Measurements from ENCODE around the gene MYLK.

MYLK gene

DNA sequence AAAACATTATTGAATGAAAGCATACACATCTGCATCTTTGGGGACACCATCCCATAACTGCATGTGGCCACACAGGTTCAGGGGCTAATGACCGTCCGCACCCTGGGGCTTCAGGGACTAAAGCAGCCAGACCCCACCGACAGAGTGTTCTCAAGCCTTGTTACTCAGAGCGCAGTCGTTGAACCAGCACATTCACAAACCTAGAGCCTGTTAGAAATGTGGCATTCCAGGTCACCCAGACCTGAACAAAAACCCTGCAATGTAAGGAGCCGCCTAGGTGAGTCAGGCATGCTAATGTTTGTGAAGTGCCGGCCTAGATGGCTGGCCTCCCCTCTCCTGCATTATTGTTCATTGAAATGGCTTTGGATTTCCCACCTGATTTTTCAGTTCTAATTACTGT lies 247.0 kb downstream of the MYLK start:
- no peaks in the 10 kb centered on the region for H3K9me2 ChIP-seq (ENCODE audit: low read depth, low read length)
- no peaks in the 10 kb centered on the region for H3K36me3 ChIP-seq (ENCODE audit: insufficient read depth, low read length)
- H3K27me3 ChIP-seq (ENCODE audit: insufficient read depth, low read length) = no peaks in the 10 kb centered on the region
- no peaks in the 10 kb centered on the region for H3K79me2 ChIP-seq (ENCODE audit: insufficient read depth, low read length)
- no peak overlapping the region for H3K4me2 ChIP-seq (ENCODE audit: low read length)
- TF ChIP-seq EZH2 (IDR thresholded peaks at IDR 0.05; ENCODE audit: borderline replicate concordance, low read length) = no peak
- TF ChIP-seq, protein P1, sequence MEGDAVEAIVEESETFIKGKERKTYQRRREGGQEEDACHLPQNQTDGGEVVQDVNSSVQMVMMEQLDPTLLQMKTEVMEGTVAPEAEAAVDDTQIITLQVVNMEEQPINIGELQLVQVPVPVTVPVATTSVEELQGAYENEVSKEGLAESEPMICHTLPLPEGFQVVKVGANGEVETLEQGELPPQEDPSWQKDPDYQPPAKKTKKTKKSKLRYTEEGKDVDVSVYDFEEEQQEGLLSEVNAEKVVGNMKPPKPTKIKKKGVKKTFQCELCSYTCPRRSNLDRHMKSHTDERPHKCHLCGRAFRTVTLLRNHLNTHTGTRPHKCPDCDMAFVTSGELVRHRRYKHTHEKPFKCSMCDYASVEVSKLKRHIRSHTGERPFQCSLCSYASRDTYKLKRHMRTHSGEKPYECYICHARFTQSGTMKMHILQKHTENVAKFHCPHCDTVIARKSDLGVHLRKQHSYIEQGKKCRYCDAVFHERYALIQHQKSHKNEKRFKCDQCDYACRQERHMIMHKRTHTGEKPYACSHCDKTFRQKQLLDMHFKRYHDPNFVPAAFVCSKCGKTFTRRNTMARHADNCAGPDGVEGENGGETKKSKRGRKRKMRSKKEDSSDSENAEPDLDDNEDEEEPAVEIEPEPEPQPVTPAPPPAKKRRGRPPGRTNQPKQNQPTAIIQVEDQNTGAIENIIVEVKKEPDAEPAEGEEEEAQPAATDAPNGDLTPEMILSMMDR (IDR thresholded peaks at IDR 0.05; ENCODE audit: low read length) = no peak
- no peak overlapping the region for H2AFZ ChIP-seq (ENCODE audit: low read length)
- H3K9ac ChIP-seq (ENCODE audit: low read length) = no peak overlapping the region
- H3K4me3 ChIP-seq (ENCODE audit: low read depth, low read length, poor library complexity, severe bottlenecking) = no peak overlapping the region
- no peaks in the 10 kb centered on the region for H4K20me1 ChIP-seq (ENCODE audit: insufficient read depth, low read length)
- H3K9me3 ChIP-seq (ENCODE audit: low read length) = no peaks in the 10 kb centered on the region
- no peaks in the 10 kb centered on the region for H3F3A ChIP-seq (ENCODE audit: insufficient read depth, low read length)
- H3K4me1 ChIP-seq (ENCODE audit: insufficient read depth, low read length, severe bottlenecking) = no peaks in the 10 kb centered on the region
- H3K27ac ChIP-seq (ENCODE audit: low read depth, low read length, poor library complexity, severe bottlenecking) = no peak overlapping the region

- Histone ChIP-seq H3K27ac (ENCODE audit: low read depth, low read length, poor library complexity, severe bottlenecking) (no peak overlapping the region), H3K9me3 (ENCODE audit: low read length) (no peaks in the 10 kb centered on the region), H3K4me3 (ENCODE audit: low read depth, low read length, poor library complexity, severe bottlenecking) (no peak overlapping the region), H3K27me3 (ENCODE audit: insufficient read depth, low read length) (no peaks in the 10 kb centered on the region), H4K20me1 (ENCODE audit: insufficient read depth, low read length) (no peaks in the 10 kb centered on the region), H3K79me2 (ENCODE audit: insufficient read depth, low read length) (no peaks in the 10 kb centered on the region), H3F3A (ENCODE audit: insufficient read depth, low read length) (no peaks in the 10 kb centered on the region), H3K9me2 (ENCODE audit: low read depth, low read length) (no peaks in the 10 kb centered on the region), H3K36me3 (ENCODE audit: insufficient read depth, low read length) (no peaks in the 10 kb centered on the region), H3K4me2 (ENCODE audit: low read length) (no peak overlapping the region), H2AFZ (ENCODE audit: low read length) (no peak overlapping the region), H3K4me1 (ENCODE audit: insufficient read depth, low read length, severe bottlenecking) (no peaks in the 10 kb centered on the region), H3K9ac (ENCODE audit: low read length) (no peak overlapping the region)
- no peak for TF ChIP-seq EZH2 (IDR thresholded peaks at IDR 0.05; ENCODE audit: borderline replicate concordance, low read length)
- TF ChIP-seq, protein P1 (IDR thresholded peaks at IDR 0.05; ENCODE audit: low read length) = no peak
Observed at GRCh38 chr3:123636431-123636841, 247.7 kb downstream of the MYLK start.

- Histone ChIP-seq H3K4me2 (ENCODE audit: low read length) (no peak overlapping the region), H3K9me3 (ENCODE audit: low read length) (no peaks in the 10 kb centered on the region), H4K20me1 (ENCODE audit: insufficient read depth, low read length) (no peaks in the 10 kb centered on the region), H2AFZ (ENCODE audit: low read length) (no peak overlapping the region), H3K36me3 (ENCODE audit: insufficient read depth, low read length) (no peaks in the 10 kb centered on the region), H3K9me2 (ENCODE audit: low read depth, low read length) (no peaks in the 10 kb centered on the region), H3K27ac (ENCODE audit: low read depth, low read length, poor library complexity, severe bottlenecking) (no peak overlapping the region), H3K9ac (ENCODE audit: low read length) (no peak overlapping the region), H3F3A (ENCODE audit: insufficient read depth, low read length) (no peaks in the 10 kb centered on the region), H3K4me1 (ENCODE audit: insufficient read depth, low read length, severe bottlenecking) (no peaks in the 10 kb centered on the region), H3K79me2 (ENCODE audit: insufficient read depth, low read length) (no peaks in the 10 kb centered on the region), H3K27me3 (ENCODE audit: insufficient read depth, low read length) (no peaks in the 10 kb centered on the region), H3K4me3 (ENCODE audit: low read depth, low read length, poor library complexity, severe bottlenecking) (no peak overlapping the region)
- TF ChIP-seq, protein P1 (IDR thresholded peaks at IDR 0.05; ENCODE audit: low read length) = no peak
- TF ChIP-seq EZH2 (IDR thresholded peaks at IDR 0.05; ENCODE audit: borderline replicate concordance, low read length) = no peak
Observed at GRCh38 chr3:123635717-123636116, 248.4 kb downstream of the MYLK start.

Data from OCI-LY1 (cell line).